ENCODE results near the gene FSCN2.

FSCN2 gene

GRCh38 chr17:81542431-81543338 is 14.5 kb downstream of the FSCN2 start:
- no peaks in the 10 kb centered on the region for H3K4me1 ChIP-seq (ENCODE audit: control insufficient read depth, insufficient read depth, low read length)
- H3K36me3 ChIP-seq (ENCODE audit: control insufficient read depth, insufficient read depth, low read length): peaks cover 15% of the 10 kb centered on the region
- no peaks in the 10 kb centered on the region for H3K9me3 ChIP-seq (ENCODE audit: control insufficient read depth, low read length)
- no peak overlapping the region for H3K27ac ChIP-seq (ENCODE audit: insufficient read depth, low read depth, low read length, poor library complexity, severe bottlenecking)
- H3K27me3 ChIP-seq (ENCODE audit: control insufficient read depth, insufficient read depth, low read length, poor library complexity, severe bottlenecking): no peaks in the 10 kb centered on the region
- H3K4me3 ChIP-seq (ENCODE audit: insufficient read depth, low read depth, low read length): no peak overlapping the region
- 94 to 96% methylated on average over 15 of the region's 15 CpGs for WGBS, 2 experiments

GRCh38 chr17:81543339-81543675 is 15.1 kb downstream of the FSCN2 start:
- Histone ChIP-seq H3K27ac (ENCODE audit: insufficient read depth, low read depth, low read length, poor library complexity, severe bottlenecking) (no peak overlapping the region), H3K27me3 (ENCODE audit: control insufficient read depth, insufficient read depth, low read length, poor library complexity, severe bottlenecking) (no peaks in the 10 kb centered on the region), H3K4me3 (ENCODE audit: insufficient read depth, low read depth, low read length) (no peak overlapping the region), H3K9me3 (ENCODE audit: control insufficient read depth, low read length) (no peaks in the 10 kb centered on the region), H3K36me3 (ENCODE audit: control insufficient read depth, insufficient read depth, low read length) (peaks cover 15% of the 10 kb centered on the region), H3K4me1 (ENCODE audit: control insufficient read depth, insufficient read depth, low read length) (no peaks in the 10 kb centered on the region)
- 96% methylated on average over 14 of the region's 14 CpGs for WGBS, 2 experiments

- Histone ChIP-seq H3K4me1 (ENCODE audit: control insufficient read depth, insufficient read depth, low read length) (no peaks in the 10 kb centered on the region), H3K4me3 (ENCODE audit: insufficient read depth, low read depth, low read length) (no peak overlapping the region), H3K36me3 (ENCODE audit: control insufficient read depth, insufficient read depth, low read length) (peaks cover 15% of the 10 kb centered on the region), H3K27ac (ENCODE audit: insufficient read depth, low read depth, low read length, poor library complexity, severe bottlenecking) (no peak overlapping the region), H3K27me3 (ENCODE audit: control insufficient read depth, insufficient read depth, low read length, poor library complexity, severe bottlenecking) (no peaks in the 10 kb centered on the region), H3K9me3 (ENCODE audit: control insufficient read depth, low read length) (no peaks in the 10 kb centered on the region)
- 95 to 96% methylated on average over 15 of the region's 15 CpGs for WGBS, 2 experiments
Measured at GRCh38 chr17:81543756-81544155, 15.6 kb downstream of the FSCN2 start.

- no peaks in the 10 kb centered on the region for H3K9me3 ChIP-seq (ENCODE audit: control insufficient read depth, low read length)
- H3K27ac ChIP-seq (ENCODE audit: insufficient read depth, low read depth, low read length, poor library complexity, severe bottlenecking): no peak overlapping the region
- no peak overlapping the region for H3K4me3 ChIP-seq (ENCODE audit: insufficient read depth, low read depth, low read length)
- H3K36me3 ChIP-seq (ENCODE audit: control insufficient read depth, insufficient read depth, low read length): peaks cover 21% of the 10 kb centered on the region
- WGBS, 2 experiments: 86 to 89% methylated on average over 16 of the region's 16 CpGs
- no peaks in the 10 kb centered on the region for H3K4me1 ChIP-seq (ENCODE audit: control insufficient read depth, insufficient read depth, low read length)
- H3K27me3 ChIP-seq (ENCODE audit: control insufficient read depth, insufficient read depth, low read length, poor library complexity, severe bottlenecking): no peaks in the 10 kb centered on the region
Measured at GRCh38 chr17:81544281-81544974, 16.3 kb downstream of the FSCN2 start.

- no peaks in the 10 kb centered on the region for H3K9me3 ChIP-seq (ENCODE audit: control insufficient read depth, low read length)
- no peaks in the 10 kb centered on the region for H3K27me3 ChIP-seq (ENCODE audit: control insufficient read depth, insufficient read depth, low read length, poor library complexity, severe bottlenecking)
- peaks cover 23% of the 10 kb centered on the region for H3K36me3 ChIP-seq (ENCODE audit: control insufficient read depth, insufficient read depth, low read length)
- no peak overlapping the region for H3K27ac ChIP-seq (ENCODE audit: insufficient read depth, low read depth, low read length, poor library complexity, severe bottlenecking)
- H3K4me3 ChIP-seq (ENCODE audit: insufficient read depth, low read depth, low read length): no peak overlapping the region
- H3K4me1 ChIP-seq (ENCODE audit: control insufficient read depth, insufficient read depth, low read length): no peaks in the 10 kb centered on the region
- WGBS, 2 experiments: 90 to 92% methylated on average over 24 of the region's 24 CpGs
Measured at GRCh38 chr17:81545160-81545949, 17.2 kb downstream of the FSCN2 start.

GRCh38 chr17:81546906-81547613 is 18.9 kb downstream of the FSCN2 start:
- no peak overlapping the region for H3K4me3 ChIP-seq (ENCODE audit: insufficient read depth, low read depth, low read length)
- WGBS, 2 experiments: 92 to 93% methylated on average over 36 of the region's 36 CpGs
- no peak overlapping the region for H3K27ac ChIP-seq (ENCODE audit: insufficient read depth, low read depth, low read length, poor library complexity, severe bottlenecking)
- no peaks in the 10 kb centered on the region for H3K27me3 ChIP-seq (ENCODE audit: control insufficient read depth, insufficient read depth, low read length, poor library complexity, severe bottlenecking)
- peaks cover 20% of the 10 kb centered on the region for H3K36me3 ChIP-seq (ENCODE audit: control insufficient read depth, insufficient read depth, low read length)
- peaks cover 5% of the 10 kb centered on the region for H3K4me1 ChIP-seq (ENCODE audit: control insufficient read depth, insufficient read depth, low read length)
- H3K9me3 ChIP-seq (ENCODE audit: control insufficient read depth, low read length): no peaks in the 10 kb centered on the region

- peaks cover 20% of the 10 kb centered on the region for H3K36me3 ChIP-seq (ENCODE audit: control insufficient read depth, insufficient read depth, low read length)
- H3K4me3 ChIP-seq (ENCODE audit: insufficient read depth, low read depth, low read length): no peak overlapping the region
- H3K27me3 ChIP-seq (ENCODE audit: control insufficient read depth, insufficient read depth, low read length, poor library complexity, severe bottlenecking): no peaks in the 10 kb centered on the region
- no peak overlapping the region for H3K27ac ChIP-seq (ENCODE audit: insufficient read depth, low read depth, low read length, poor library complexity, severe bottlenecking)
- H3K9me3 ChIP-seq (ENCODE audit: control insufficient read depth, low read length): no peaks in the 10 kb centered on the region
- H3K4me1 ChIP-seq (ENCODE audit: control insufficient read depth, insufficient read depth, low read length): peaks cover 5% of the 10 kb centered on the region
- 89% methylated on average over 14 of the region's 14 CpGs for WGBS, 2 experiments
Measured at GRCh38 chr17:81547614-81547982, 19.4 kb downstream of the FSCN2 start.

GRCh38 chr17:81549031-81549557 is 20.9 kb downstream of the FSCN2 start:
- Histone ChIP-seq H3K36me3 (ENCODE audit: control insufficient read depth, insufficient read depth, low read length) (peaks cover 20% of the 10 kb centered on the region), H3K9me3 (ENCODE audit: control insufficient read depth, low read length) (no peaks in the 10 kb centered on the region), H3K4me3 (ENCODE audit: insufficient read depth, low read depth, low read length) (no peak overlapping the region), H3K27me3 (ENCODE audit: control insufficient read depth, insufficient read depth, low read length, poor library complexity, severe bottlenecking) (no peaks in the 10 kb centered on the region), H3K4me1 (ENCODE audit: control insufficient read depth, insufficient read depth, low read length) (peaks cover 11% of the 10 kb centered on the region), H3K27ac (ENCODE audit: insufficient read depth, low read depth, low read length, poor library complexity, severe bottlenecking) (no peak overlapping the region)
- 93 to 96% methylated on average over 16 of the region's 16 CpGs for WGBS, 2 experiments

GRCh38 chr17:81549826-81550225 is 21.6 kb downstream of the FSCN2 start:
- no peak overlapping the region for H3K27ac ChIP-seq (ENCODE audit: insufficient read depth, low read depth, low read length, poor library complexity, severe bottlenecking)
- H3K4me3 ChIP-seq (ENCODE audit: insufficient read depth, low read depth, low read length): no peak overlapping the region
- H3K27me3 ChIP-seq (ENCODE audit: control insufficient read depth, insufficient read depth, low read length, poor library complexity, severe bottlenecking): no peaks in the 10 kb centered on the region
- 92 to 95% methylated on average over 8 of the region's 8 CpGs for WGBS, 2 experiments
- H3K4me1 ChIP-seq (ENCODE audit: control insufficient read depth, insufficient read depth, low read length): peaks cover 11% of the 10 kb centered on the region
- H3K36me3 ChIP-seq (ENCODE audit: control insufficient read depth, insufficient read depth, low read length): peaks cover 20% of the 10 kb centered on the region
- H3K9me3 ChIP-seq (ENCODE audit: control insufficient read depth, low read length): no peaks in the 10 kb centered on the region
